B cell (primary cell): ENCODE results near the gene SELL. TPM values are rescaled to one million over a fixed set of nuclear protein-coding genes. Genes with fewer than 3 reads are reported as not detected.

Experiments used
- ATAC-seq: fragments of 200-7000 bp; cut with Tn5 transposase; one replicate; pipeline ENCODE4 v1.10.0; 2021; ENCODE audit warnings: low read depth, mild to moderate bottlenecking, moderate number of reproducible peaks, moderate library complexity
- CTCF ChIA-PET: fragments of 350-600 bp; sonication (Branson Sonifier 250); formaldehyde crosslinking; loops from one replicate; lab custom pipeline; 2021; ENCODE audit warnings: antibody characterized with exemption, inconsistent platforms; lab: Charles Lee
- POLR2A ChIA-PET: fragments of 350-600 bp; sonication (Branson Sonifier 250); formaldehyde crosslinking; loops from one replicate; lab custom pipeline; 2021; ENCODE audit warnings: antibody characterized with exemption; lab: Charles Lee
- DNase-seq: peaks from one replicate; pipeline ENCODE4 v3.0.0; 2013
- H2AFZ ChIP-seq: 2 replicates; pipeline ENCODE4 v1.6.1; 2012; ENCODE audit warnings: mild to moderate bottlenecking, low read depth, low read length; ENCODE audit not compliant: insufficient read depth, poor library complexity, severe bottlenecking
- H3K27ac ChIP-seq, 2 donors: 1 replicate in 1 of 2; 2 replicates in 1 of 2; pipeline ENCODE4 v1.5.1; 2012 to 2013; ENCODE audit warnings: low read length in 2 of 2, mild to moderate bottlenecking in 2 of 2, moderate library complexity in 1 of 2
- H3K27me3 ChIP-seq, 4 experiments: fragments of 200-600 bp in 1 of 4; sonication (generic) in 1 of 4; replicated peaks in 1 of 4; 1 replicate in 2 of 4; 2 replicates in 2 of 4; pipeline versions ENCODE4 v1.6.1 to v1.7.0; 2013 to 2016; ENCODE audit warnings: low read length in 3 of 4, mild to moderate bottlenecking in 2 of 4, mixed read lengths in 1 of 4, moderate library complexity in 1 of 4; ENCODE audit not compliant: insufficient read depth in 4 of 4, control insufficient read depth in 3 of 4; ENCODE audit errors: control extremely low read depth in 1 of 4
- H3K36me3 ChIP-seq, 2 experiments: replicated peaks in 1 of 2; 1 replicate in 1 of 2; 2 replicates in 1 of 2; pipeline versions ENCODE4 v1.6.1 to v1.7.1; 2013; ENCODE audit warnings: low read length in 1 of 2; ENCODE audit not compliant: insufficient read depth in 2 of 2, control insufficient read depth in 1 of 2; ENCODE audit errors: control extremely low read depth in 1 of 2, extremely low read depth in 1 of 2
- H3K4me1 ChIP-seq, 2 donors: fragments of 200-600 bp in 1 of 2; sonication (generic) in 1 of 2; 1 replicate in 1 of 2; 2 replicates in 1 of 2; pipeline versions ENCODE4 v1.5.1 to v1.6.1; 2013 to 2017; ENCODE audit warnings: low read length in 2 of 2; ENCODE audit not compliant: control insufficient read depth in 2 of 2, insufficient read depth in 2 of 2
- H3K4me2 ChIP-seq: replicated peaks from 2 replicates; pipeline ENCODE3; 2012; ENCODE audit warnings: mild to moderate bottlenecking, low read depth, low read length; ENCODE audit not compliant: poor library complexity, severe bottlenecking
- H3K4me3 ChIP-seq, 5 experiments: fragments of 200-600 bp in 1 of 5; sonication (generic) in 1 of 5; 1 replicate in 3 of 5; 2 replicates in 2 of 5; pipeline versions ENCODE4 v1.5.1 to v1.7.0; 2011 to 2016; ENCODE audit warnings: low read length in 4 of 5, mild to moderate bottlenecking in 4 of 5, low read depth in 2 of 5, control low read depth in 1 of 5, moderate library complexity in 1 of 5; ENCODE audit not compliant: insufficient read depth in 1 of 5; ENCODE audit errors: control extremely low read depth in 1 of 5, extremely low read depth in 1 of 5
- H3K79me2 ChIP-seq: fragments of 200-600 bp; sonication (generic); one replicate; pipeline ENCODE4 v1.6.0; 2016; ENCODE audit warnings: low read length; ENCODE audit not compliant: control insufficient read depth, insufficient read depth
- H3K9ac ChIP-seq: fragments of 200-600 bp; sonication (generic); 2 replicates; pipeline ENCODE4 v1.6.1; 2017; ENCODE audit warnings: mild to moderate bottlenecking, low read length, moderate library complexity
- H3K9me3 ChIP-seq, 3 donors: one replicate each; pipeline versions ENCODE4 v1.6.1 to v1.7.1; 2013; ENCODE audit warnings: low read length in 2 of 3; ENCODE audit not compliant: control insufficient read depth in 2 of 3, insufficient read depth in 1 of 3; ENCODE audit errors: control extremely low read depth in 1 of 3
- H4K20me1 ChIP-seq: 2 replicates; pipeline ENCODE4 v1.6.0; 2012; ENCODE audit warnings: mild to moderate bottlenecking, low read length; ENCODE audit not compliant: insufficient read depth, control insufficient read depth, poor library complexity, severe bottlenecking
- H3K27ac Mint-ChIP-seq: one replicate; pipeline ENCODE4 v1.8.0; 2021; ENCODE audit warnings: mixed read lengths
- H3K27me3 Mint-ChIP-seq: one replicate; pipeline ENCODE4 v1.8.0; 2021; ENCODE audit warnings: mixed read lengths
- H3K4me1 Mint-ChIP-seq: one replicate; pipeline ENCODE4 v1.8.0; 2021; ENCODE audit warnings: mixed read lengths
- H3K4me3 Mint-ChIP-seq: one replicate; pipeline ENCODE4 v1.8.0; 2021; ENCODE audit warnings: mixed read lengths
- H3K9me3 Mint-ChIP-seq: one replicate; pipeline ENCODE4 v1.8.0; 2022; ENCODE audit warnings: mixed read lengths; ENCODE audit not compliant: insufficient read depth
- CTCF ChIP-seq: fragments of 200-600 bp; IDR thresholded peaks from one replicate; pipeline ENCODE4 v1.8.0; 2022; ENCODE audit warnings: antibody characterized with exemption, mild to moderate bottlenecking
- EZH2 ChIP-seq: IDR thresholded peaks from 2 replicates; pipeline ENCODE4 v1.6.1; 2012; ENCODE audit warnings: borderline replicate concordance, low read depth, mild to moderate bottlenecking, moderate library complexity, low read length; ENCODE audit not compliant: insufficient read depth, poor library complexity, severe bottlenecking
- WGBS: methylation state at CpG from one replicate; pipeline ENCODE4 v1.1.5; 2013; ENCODE audit warnings: missing lambda C conversion rate; ENCODE audit not compliant: insufficient coverage; 5-methylcytosine and 5-hydroxymethylcytosine counted together
- intact Hi-C: fragments of 100-400 bp; cut with micrococcal nuclease; formaldehyde crosslinking; loops from one replicate; pipeline ENCODE4 v1.10.0; 2022
- polyA plus RNA-seq: library from polyadenylated mRNA; depleted of rRNA; stranded (reverse); fragments of >200 nt; gene quantifications from 2 replicates; pipeline ENCODE4 v1.2.3, GENCODE V29; 2012
- total RNA-seq, 2 donors: library from RNA; stranded (reverse); fragments of 120-200 nt in 1 of 2; gene quantifications; 1 replicate in 1 of 2; 2 replicates in 1 of 2; pipeline versions ENCODE4 v1.2.3 to v1.2.4, GENCODE V29; 2013 to 2022

SELL gene
- total and polyA plus RNA-seq, 2 donors (not counting 1 experiment from before 2014, with no cell fraction given): 250 to 258 TPM

GRCh38 chr1:169644297-169644696, 67.1 kb downstream of the SELL start:
- Histone ChIP-seq H2AFZ (no peak overlapping the region), H3K4me3 (no peak overlapping the region), H3K27ac (no peak overlapping the region), H3K4me1 (peaks cover 13 to 18% of the 10 kb centered on the region in 2 donors), H4K20me1 (no peaks in the 10 kb centered on the region), H3K4me2 (no peak overlapping the region), H3K27me3 (no peaks in the 10 kb centered on the region), H3K36me3 (no peaks in the 10 kb centered on the region), H3K9ac (no peak overlapping the region), H3K79me2 (no peaks in the 10 kb centered on the region), H3K9me3 (peaks cover 0 to 4% (median 3%) of the 10 kb centered on the region in 3 donors)
- no peak for ATAC-seq
- TF ChIP-seq EZH2: no peak
- TF ChIP-seq CTCF: no peak
- 100% methylated on average over 2 of the region's 3 CpGs for WGBS
- Mint-ChIP-seq H3K9me3 (no peaks in the 10 kb centered on the region), H3K4me3 (no peak overlapping the region), H3K4me1 (peaks cover 27% of the 10 kb centered on the region), H3K27me3 (no peaks in the 10 kb centered on the region), H3K27ac (no peak overlapping the region)
- DNase-seq: no peak
- intact Hi-C loops: no loop called here
- ChIA-PET CTCF (interaction anchor here (1.1 kb wide), 1 partner anchor 94 kb away, joined by 3 read pairs; no protein-coding TSS in a partner anchor), POLR2A (interaction anchor here (0.6 to 1.2 kb wide), 2 partner anchors 53 to 242 kb away, joined by 4 to 9 read pairs; no protein-coding TSS in a partner anchor)

Other genes with a start within 250 kb of the SELL start
- 3.9 TPM in 2 replicates for gene SLC19A2, start 225.7 kb downstream of the SELL start, total RNA-seq
- 1.5 and 4.2 TPM in 2 replicates for gene SLC19A2, start 225.7 kb downstream of the SELL start, polyA plus RNA-seq
- gene F5, start 125.1 kb downstream of the SELL start, total RNA-seq: 0.15 and 0.27 TPM in 2 replicates
- gene F5, start 125.1 kb downstream of the SELL start, polyA plus RNA-seq: 0.01 and 0.06 TPM in 2 replicates
- 0.87 and 0.99 TPM in 2 replicates for gene SELP, start 81.5 kb downstream of the SELL start, total RNA-seq
- gene SELP, start 81.5 kb downstream of the SELL start, polyA plus RNA-seq: 1.9 and 2.7 TPM in 2 replicates
- gene SELE, start 22.5 kb upstream of the SELL start, total RNA-seq: not detected in 2 replicates
- not detected in 2 replicates for gene SELE, start 22.5 kb upstream of the SELL start, polyA plus RNA-seq
- gene METTL18, start 83.3 kb upstream of the SELL start, total RNA-seq: 16.9 and 18.9 TPM in 2 replicates
- gene METTL18, start 83.3 kb upstream of the SELL start, polyA plus RNA-seq: 2.1 and 3.1 TPM in 2 replicates
- 17.6 and 18.4 TPM in 2 replicates for gene SCYL3, start 182.3 kb upstream of the SELL start, total RNA-seq
- 14.1 and 14.2 TPM in 2 replicates for gene SCYL3, start 182.3 kb upstream of the SELL start, polyA plus RNA-seq